AG09319 (cell line): ENCODE measurements around the gene DLST.

Experiments
- DNase-seq: peaks from one replicate; pipeline ENCODE4 v3.0.0-alpha.2; 2010; ENCODE audit warnings: low read depth; ENCODE audit errors: extremely low read depth
- TF ChIP-seq, protein P1 (sequence below): IDR thresholded peaks from 2 replicates; pipeline ENCODE4 v1.5.1; 2011; ENCODE audit warnings: low read depth, mild to moderate bottlenecking, inconsistent platforms, low read length, moderate library complexity

The DLST gene

DNA sequence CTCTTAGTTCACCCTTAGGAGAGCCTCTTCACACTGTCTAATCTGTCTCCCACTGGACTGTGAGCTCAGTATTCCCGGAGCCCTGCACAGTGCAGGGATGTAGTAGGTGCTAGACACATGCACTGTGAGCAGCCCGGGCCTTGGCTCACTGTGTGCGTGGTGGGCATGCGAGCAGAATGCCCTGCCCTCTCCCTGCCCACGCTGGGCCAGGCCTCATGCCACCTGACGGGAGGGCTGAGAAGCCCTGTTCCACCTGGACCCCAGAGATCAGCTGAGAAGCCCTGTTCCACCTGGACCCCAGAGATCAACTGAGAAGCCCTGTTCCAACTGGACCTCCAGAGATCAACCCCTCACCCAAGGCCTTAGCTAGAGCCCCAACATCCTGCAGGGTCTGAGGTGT lies 30.4 kb downstream of the DLST start:
- TF ChIP-seq, protein P1, sequence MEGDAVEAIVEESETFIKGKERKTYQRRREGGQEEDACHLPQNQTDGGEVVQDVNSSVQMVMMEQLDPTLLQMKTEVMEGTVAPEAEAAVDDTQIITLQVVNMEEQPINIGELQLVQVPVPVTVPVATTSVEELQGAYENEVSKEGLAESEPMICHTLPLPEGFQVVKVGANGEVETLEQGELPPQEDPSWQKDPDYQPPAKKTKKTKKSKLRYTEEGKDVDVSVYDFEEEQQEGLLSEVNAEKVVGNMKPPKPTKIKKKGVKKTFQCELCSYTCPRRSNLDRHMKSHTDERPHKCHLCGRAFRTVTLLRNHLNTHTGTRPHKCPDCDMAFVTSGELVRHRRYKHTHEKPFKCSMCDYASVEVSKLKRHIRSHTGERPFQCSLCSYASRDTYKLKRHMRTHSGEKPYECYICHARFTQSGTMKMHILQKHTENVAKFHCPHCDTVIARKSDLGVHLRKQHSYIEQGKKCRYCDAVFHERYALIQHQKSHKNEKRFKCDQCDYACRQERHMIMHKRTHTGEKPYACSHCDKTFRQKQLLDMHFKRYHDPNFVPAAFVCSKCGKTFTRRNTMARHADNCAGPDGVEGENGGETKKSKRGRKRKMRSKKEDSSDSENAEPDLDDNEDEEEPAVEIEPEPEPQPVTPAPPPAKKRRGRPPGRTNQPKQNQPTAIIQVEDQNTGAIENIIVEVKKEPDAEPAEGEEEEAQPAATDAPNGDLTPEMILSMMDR = no peak
- DNase-seq = no peak

DNA sequence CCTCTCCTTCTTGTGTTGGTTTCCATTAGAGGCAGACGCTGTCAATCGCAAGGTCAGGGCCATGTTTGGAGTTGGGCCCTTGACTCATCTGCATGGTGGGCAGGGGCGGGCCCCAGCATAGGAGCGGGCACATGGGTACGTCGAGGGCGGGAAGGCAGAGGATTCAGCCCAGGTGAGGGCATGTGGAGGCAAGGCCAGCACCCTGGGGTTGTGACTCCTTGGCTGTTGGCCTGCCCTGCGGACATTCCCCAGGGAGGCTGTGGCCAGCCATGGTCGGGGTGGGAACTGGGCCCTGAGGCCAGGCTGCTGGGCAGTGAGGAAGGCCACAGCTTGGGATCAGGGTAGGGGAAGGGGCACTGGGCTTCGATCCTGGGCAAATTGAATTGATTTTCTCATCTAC lies 31.1 kb downstream of the DLST start:
- TF ChIP-seq, protein P1 = no peak
- no peak for DNase-seq

DNA sequence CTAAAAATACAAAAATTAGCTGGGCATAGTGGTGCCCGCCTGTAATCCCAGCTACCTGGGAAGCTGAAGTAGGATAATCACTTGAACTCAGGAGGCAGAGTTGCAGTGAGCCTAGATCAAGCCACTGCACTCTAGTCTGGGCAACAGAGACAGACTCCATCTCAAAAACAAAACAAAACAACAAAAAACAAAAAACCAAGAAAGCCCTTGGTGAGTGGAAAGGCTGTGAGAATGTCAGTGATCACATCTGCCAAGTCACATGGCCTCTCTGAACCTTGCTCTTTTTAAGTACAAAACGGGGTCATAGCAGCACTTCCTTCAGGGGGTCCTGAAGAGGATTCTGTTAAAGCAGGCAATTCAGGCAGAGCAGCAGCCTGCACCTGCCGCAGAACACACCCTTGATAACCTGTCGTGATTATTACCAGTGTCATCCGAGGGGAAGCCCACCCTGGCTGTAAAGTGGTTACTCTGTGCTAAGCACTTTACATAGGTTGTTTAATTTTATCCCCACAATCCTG lies 31.7 kb downstream of the DLST start:
- TF ChIP-seq, protein P1 = no peak
- no peak for DNase-seq

DNA sequence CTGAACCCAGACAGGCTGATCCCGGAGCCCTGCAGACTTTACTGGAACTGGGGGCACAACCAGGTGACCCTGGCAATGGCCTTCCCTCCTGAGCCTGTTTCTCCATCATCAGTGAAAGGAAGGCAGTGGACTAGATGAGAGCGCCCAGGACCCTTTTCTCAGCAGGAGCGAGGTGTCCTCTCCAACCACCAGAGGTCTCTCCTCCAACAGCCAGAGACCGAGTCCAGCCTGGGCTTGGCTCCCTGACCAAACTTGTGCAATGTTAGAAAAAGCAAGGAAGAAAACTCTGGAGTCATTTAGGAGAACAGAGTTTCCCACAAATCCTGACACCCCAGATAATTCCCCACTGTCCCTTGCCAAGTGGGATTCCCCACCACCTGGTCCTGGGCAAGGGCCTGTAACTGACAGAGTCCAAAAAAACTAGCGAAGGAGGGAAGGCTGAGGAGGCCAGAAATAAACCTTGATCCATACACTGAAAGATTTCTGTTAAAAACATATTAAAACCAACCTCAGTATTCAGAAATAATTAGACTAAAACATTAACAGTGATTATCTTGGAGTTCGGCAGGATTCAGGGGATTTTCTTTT lies 32.4 kb downstream of the DLST start:
- TF ChIP-seq, protein P1 = peak; percentile 98
- peak; percentile 56 for DNase-seq

DNA sequence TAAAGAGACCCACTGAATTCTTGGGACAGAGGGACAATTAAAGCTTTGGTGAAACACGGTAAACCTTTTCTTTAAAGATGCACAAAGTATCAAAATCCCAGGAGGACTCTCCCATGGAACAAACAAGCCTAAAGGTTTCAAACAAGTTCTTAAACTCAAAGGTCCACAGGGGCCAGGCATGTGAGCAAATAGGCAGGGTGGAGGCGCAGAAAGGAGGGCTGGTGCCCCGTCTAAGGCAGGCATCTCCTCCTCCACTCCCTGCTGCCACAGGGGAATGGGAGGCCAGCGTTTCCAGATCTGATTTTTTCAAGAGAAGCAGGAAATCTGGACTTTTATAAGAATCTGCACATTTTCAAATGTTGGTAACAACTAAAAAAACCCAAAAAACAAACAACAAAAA lies 33.7 kb downstream of the DLST start:
- no peak for DNase-seq
- TF ChIP-seq, protein P1 = no peak

DNA sequence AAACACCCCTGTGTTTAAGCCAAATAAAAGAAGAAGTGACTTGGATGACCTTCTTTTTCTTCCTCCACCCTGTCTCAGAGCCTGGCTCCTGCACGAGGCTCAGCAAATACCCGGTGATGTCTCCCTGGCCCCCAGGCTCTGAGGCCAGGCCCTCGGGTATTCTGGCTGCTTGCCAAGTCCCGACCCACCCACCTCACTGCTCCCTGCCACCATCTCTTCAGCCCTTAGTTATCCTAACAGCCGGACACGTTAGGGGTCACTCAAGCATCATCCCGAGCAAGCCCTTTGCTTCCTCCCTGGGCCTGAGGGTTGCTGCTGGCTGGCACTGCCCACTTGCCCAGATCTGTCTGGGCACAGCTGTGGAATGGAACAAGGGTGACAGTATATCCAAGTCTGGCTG lies 34.1 kb downstream of the DLST start:
- TF ChIP-seq, protein P1 = no peak
- no peak for DNase-seq

DNA sequence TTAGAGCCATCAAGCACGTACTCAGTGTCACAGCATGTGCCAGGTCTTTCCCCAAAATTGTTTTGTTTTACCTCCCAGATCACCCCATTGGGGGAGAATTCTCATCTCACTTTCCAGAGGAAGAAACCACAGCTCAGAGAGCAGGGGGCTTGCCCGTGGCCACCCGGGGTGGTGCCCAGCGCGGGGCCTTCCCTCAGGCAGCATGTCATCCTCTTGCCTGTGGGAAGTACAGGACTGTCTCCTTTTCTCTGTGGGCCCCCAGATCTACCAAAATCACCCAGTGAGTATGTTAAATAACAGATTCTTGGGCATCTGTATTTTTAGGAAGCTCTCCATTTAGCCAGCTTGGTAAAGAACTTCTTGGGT lies 35.4 kb downstream of the DLST start:
- TF ChIP-seq, protein P1 = no peak
- no peak for DNase-seq
